ENCODE measurements around the gene RGS4. TPM values are rescaled to one million over a fixed set of nuclear protein-coding genes. Genes with fewer than 3 reads are reported as not detected.

RGS4 gene
- total and polyA plus RNA-seq, 2 donors (not counting 1 experiment from before 2014, with no cell fraction given) = 63.3 to 80.2 TPM

- Histone ChIP-seq H3K4me3 (replicated peaks in 1 of 4; ENCODE audit: control extremely low read depth in 1 of 4, insufficient read depth in 1 of 4, low read depth in 3 of 4, low read length in 4 of 4) (peak overlapping the region; percentile 59 to 94 (median 69)), H3K4me2 (ENCODE audit: extremely low read depth, insufficient read depth, low read length) (peak overlapping the region; percentile 88), H3K27me3 (ENCODE audit: control insufficient read depth, insufficient read depth, low read length) (no peaks in the 10 kb centered on the region), H3K79me2 (ENCODE audit: control insufficient read depth, insufficient read depth, low read length) (peaks cover 19% of the 10 kb centered on the region), H3K36me3 (ENCODE audit: control insufficient read depth, insufficient read depth, low read length) (peaks cover 8% of the 10 kb centered on the region), H3K9me3 (ENCODE audit: control insufficient read depth, insufficient read depth, low read depth, low read length) (no peaks in the 10 kb centered on the region), H4K20me1 (ENCODE audit: control insufficient read depth, extremely low read depth, insufficient read depth, low read length) (no peaks in the 10 kb centered on the region), H3K9ac (ENCODE audit: insufficient read depth, low read length) (no peak overlapping the region), H3K27ac (ENCODE audit: insufficient read depth, low read length) (no peak overlapping the region), H2AFZ (ENCODE audit: low read length) (no peak overlapping the region), H3K4me1 (ENCODE audit: control insufficient read depth, extremely low read depth, insufficient read depth, low read length) (no peaks in the 10 kb centered on the region)
- TF ChIP-seq CTCF (conservative IDR thresholded peaks at IDR 0.05 in 1 of 2, IDR thresholded peaks at IDR 0.05 in 1 of 2; ENCODE audit: low read depth in 1 of 2, low read length in 2 of 2) (peak; percentile 71 to 84), EZH2 (IDR thresholded peaks at IDR 0.05; ENCODE audit: low read length, missing control alignments) (no peak)
- peak; percentile 86 to 90 for DNase-seq (ENCODE audit: low read depth in 2 of 2)
Measured at GRCh38 chr1:163071405-163072255, 2.5 kb downstream of the RGS4 start.

GRCh38 chr1:163072658-163073057 is 3.5 kb downstream of the RGS4 start:
- no peak for TF ChIP-seq CTCF (conservative IDR thresholded peaks at IDR 0.05 in 1 of 2, IDR thresholded peaks at IDR 0.05 in 1 of 2; ENCODE audit: low read depth in 1 of 2, low read length in 2 of 2)
- no peak for TF ChIP-seq EZH2 (IDR thresholded peaks at IDR 0.05; ENCODE audit: low read length, missing control alignments)
- Histone ChIP-seq H3K79me2 (ENCODE audit: control insufficient read depth, insufficient read depth, low read length) (peaks cover 19% of the 10 kb centered on the region), H3K36me3 (ENCODE audit: control insufficient read depth, insufficient read depth, low read length) (peaks cover 8% of the 10 kb centered on the region), H3K9me3 (ENCODE audit: control insufficient read depth, insufficient read depth, low read depth, low read length) (no peaks in the 10 kb centered on the region), H3K27me3 (ENCODE audit: control insufficient read depth, insufficient read depth, low read length) (no peaks in the 10 kb centered on the region), H3K4me2 (ENCODE audit: extremely low read depth, insufficient read depth, low read length) (peak overlapping the region; percentile 66), H2AFZ (ENCODE audit: low read length) (no peak overlapping the region), H3K9ac (ENCODE audit: insufficient read depth, low read length) (no peak overlapping the region), H3K27ac (ENCODE audit: insufficient read depth, low read length) (no peak overlapping the region), H4K20me1 (ENCODE audit: control insufficient read depth, extremely low read depth, insufficient read depth, low read length) (no peaks in the 10 kb centered on the region), H3K4me3 (replicated peaks in 1 of 4; ENCODE audit: control extremely low read depth in 1 of 4, insufficient read depth in 1 of 4, low read depth in 3 of 4, low read length in 4 of 4) (peak overlapping the region in 1 of 4 experiments; percentile 64), H3K4me1 (ENCODE audit: control insufficient read depth, extremely low read depth, insufficient read depth, low read length) (no peaks in the 10 kb centered on the region)
- DNase-seq (ENCODE audit: low read depth in 2 of 2) = peak in 1 of 2 donors; percentile 83

GRCh38 chr1:163074004-163074403 is 4.8 kb downstream of the RGS4 start:
- no peak for TF ChIP-seq EZH2 (IDR thresholded peaks at IDR 0.05; ENCODE audit: low read length, missing control alignments)
- no peak for TF ChIP-seq CTCF (conservative IDR thresholded peaks at IDR 0.05 in 1 of 2, IDR thresholded peaks at IDR 0.05 in 1 of 2; ENCODE audit: low read depth in 1 of 2, low read length in 2 of 2)
- no peak overlapping the region for H3K4me3 ChIP-seq (replicated peaks in 1 of 4; ENCODE audit: control extremely low read depth in 1 of 4, insufficient read depth in 1 of 4, low read depth in 3 of 4, low read length in 4 of 4)
- peaks cover 19% of the 10 kb centered on the region for H3K79me2 ChIP-seq (ENCODE audit: control insufficient read depth, insufficient read depth, low read length)
- no peaks in the 10 kb centered on the region for H3K27me3 ChIP-seq (ENCODE audit: control insufficient read depth, insufficient read depth, low read length)
- no peak overlapping the region for H3K4me2 ChIP-seq (ENCODE audit: extremely low read depth, insufficient read depth, low read length)
- H3K9ac ChIP-seq (ENCODE audit: insufficient read depth, low read length) = no peak overlapping the region
- DNase-seq (ENCODE audit: low read depth in 2 of 2) = no peak
- H3K9me3 ChIP-seq (ENCODE audit: control insufficient read depth, insufficient read depth, low read depth, low read length) = no peaks in the 10 kb centered on the region
- no peak overlapping the region for H2AFZ ChIP-seq (ENCODE audit: low read length)
- H4K20me1 ChIP-seq (ENCODE audit: control insufficient read depth, extremely low read depth, insufficient read depth, low read length) = no peaks in the 10 kb centered on the region
- H3K27ac ChIP-seq (ENCODE audit: insufficient read depth, low read length) = no peak overlapping the region
- peaks cover 8% of the 10 kb centered on the region for H3K36me3 ChIP-seq (ENCODE audit: control insufficient read depth, insufficient read depth, low read length)
- H3K4me1 ChIP-seq (ENCODE audit: control insufficient read depth, extremely low read depth, insufficient read depth, low read length) = no peaks in the 10 kb centered on the region
